ENCODE results near the gene TTC9B.

DNA sequence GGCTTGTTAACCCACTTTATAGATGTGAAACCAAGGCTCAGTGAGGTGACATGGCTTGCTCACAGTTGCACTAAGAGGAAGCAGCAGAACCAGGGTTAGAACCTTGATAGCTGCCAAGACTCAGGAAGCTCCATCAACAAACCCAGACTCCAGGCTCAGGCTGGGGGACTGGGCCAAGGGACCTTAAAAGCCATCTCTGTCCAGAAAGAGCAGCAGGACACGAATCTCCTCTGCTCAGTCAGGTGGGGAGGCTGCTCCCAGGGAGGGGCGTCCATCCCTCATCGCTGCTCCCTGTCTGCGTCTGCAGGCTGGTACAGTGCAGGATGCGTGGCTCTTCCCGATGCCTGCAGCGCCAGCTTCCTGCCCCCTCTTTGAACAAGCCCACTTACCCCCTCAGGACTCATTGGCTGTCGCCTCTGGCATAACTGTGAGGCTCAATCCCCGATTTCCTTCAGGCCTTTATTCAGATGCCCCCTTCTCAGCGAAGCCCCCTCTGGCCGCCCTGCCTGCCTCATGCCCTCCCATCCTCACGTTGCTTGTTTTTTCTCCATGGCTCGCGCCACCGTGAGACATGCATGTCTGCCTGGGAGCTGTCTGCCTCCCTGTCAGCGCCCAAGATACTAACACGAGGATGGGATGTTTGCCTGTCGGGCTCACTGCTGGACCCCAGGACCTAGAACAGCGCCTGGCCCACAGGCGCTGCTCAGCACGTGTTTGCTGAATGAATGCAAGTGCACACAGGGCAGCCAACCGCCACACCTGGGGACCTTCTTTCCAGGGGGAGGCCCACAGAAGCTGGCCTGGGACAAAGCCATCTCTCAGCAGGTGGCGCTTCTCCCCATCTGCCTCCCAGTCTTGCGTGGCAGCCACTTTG lies 45.5 kb upstream of the TTC9B start:
- no peak for TF ChIP-seq EZH2phosphoT487 (IDR thresholded peaks at IDR 0.05; ENCODE audit: insufficient read depth, low read depth)
- no peak for TF ChIP-seq EZH2 (IDR thresholded peaks at IDR 0.05; ENCODE audit: insufficient read depth, poor library complexity, severe bottlenecking)
